ENCODE data around the gene TRIM2. TPM values are rescaled to one million over a fixed set of nuclear protein-coding genes. Genes with fewer than 3 reads are reported as not detected.

The TRIM2 gene
- total RNA-seq, 1 donor from 2014 or later, result 35.9 TPM

DNA sequence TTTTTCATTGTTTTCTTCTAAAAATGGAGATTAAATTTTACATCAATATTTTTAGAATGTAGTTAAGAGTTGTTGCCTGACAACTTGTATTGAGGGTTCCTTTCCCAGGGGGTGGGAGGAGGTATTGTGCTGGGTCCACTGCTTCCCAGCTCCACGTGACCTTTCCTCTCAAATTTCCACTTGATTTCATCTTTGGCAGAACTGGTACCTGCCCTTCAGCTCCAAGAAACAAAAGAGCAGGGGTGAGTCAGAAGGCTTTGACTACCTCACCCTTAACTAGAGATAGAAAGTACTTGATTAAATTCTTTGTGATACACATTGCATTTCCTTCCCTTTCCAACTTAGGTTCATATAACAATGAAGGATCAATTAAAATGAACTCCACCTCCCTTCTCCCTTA lies 19.7 kb downstream of the TRIM2 start:
- peak overlapping the region; percentile 68 for H3K4me3 ChIP-seq
- H3K27ac ChIP-seq, result peak overlapping the region; percentile 88
- H3K27me3 ChIP-seq, result no peaks in the 10 kb centered on the region
- DNase-seq (no peak), ATAC-seq (peak; percentile 42)
- no peaks in the 10 kb centered on the region for H3K36me3 ChIP-seq
- no peaks in the 10 kb centered on the region for H3K9me3 ChIP-seq
- H3K4me1 ChIP-seq, result peaks cover 22% of the 10 kb centered on the region
- TF ChIP-seq, protein P1, sequence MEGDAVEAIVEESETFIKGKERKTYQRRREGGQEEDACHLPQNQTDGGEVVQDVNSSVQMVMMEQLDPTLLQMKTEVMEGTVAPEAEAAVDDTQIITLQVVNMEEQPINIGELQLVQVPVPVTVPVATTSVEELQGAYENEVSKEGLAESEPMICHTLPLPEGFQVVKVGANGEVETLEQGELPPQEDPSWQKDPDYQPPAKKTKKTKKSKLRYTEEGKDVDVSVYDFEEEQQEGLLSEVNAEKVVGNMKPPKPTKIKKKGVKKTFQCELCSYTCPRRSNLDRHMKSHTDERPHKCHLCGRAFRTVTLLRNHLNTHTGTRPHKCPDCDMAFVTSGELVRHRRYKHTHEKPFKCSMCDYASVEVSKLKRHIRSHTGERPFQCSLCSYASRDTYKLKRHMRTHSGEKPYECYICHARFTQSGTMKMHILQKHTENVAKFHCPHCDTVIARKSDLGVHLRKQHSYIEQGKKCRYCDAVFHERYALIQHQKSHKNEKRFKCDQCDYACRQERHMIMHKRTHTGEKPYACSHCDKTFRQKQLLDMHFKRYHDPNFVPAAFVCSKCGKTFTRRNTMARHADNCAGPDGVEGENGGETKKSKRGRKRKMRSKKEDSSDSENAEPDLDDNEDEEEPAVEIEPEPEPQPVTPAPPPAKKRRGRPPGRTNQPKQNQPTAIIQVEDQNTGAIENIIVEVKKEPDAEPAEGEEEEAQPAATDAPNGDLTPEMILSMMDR (IDR thresholded peaks at IDR 0.05), result no peak
- intact Hi-C loops (cut with DNase I), result no loop called here

DNA sequence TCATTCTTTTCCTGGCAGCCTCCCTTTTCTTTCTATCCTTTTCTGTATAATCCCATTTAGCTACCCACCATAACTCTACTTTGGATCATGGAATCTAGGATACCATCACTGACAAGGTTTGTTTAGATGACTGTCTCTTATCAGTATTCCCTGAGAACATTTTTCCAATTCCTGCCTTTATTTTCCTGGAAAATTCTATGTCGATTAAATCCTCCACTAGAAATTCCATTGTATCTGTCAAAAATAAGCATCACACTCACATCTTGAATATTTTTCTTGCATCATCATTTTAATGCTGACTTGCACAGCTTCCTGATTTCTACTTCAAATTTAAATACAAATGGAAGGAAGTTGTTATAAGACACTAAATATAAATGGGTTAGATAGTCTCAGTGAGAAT lies 20.2 kb downstream of the TRIM2 start:
- Histone ChIP-seq H3K9me3 (no peaks in the 10 kb centered on the region), H3K27me3 (no peaks in the 10 kb centered on the region), H3K4me3 (peak overlapping the region; percentile 68), H3K27ac (no peak overlapping the region), H3K36me3 (no peaks in the 10 kb centered on the region), H3K4me1 (peaks cover 22% of the 10 kb centered on the region)
- intact Hi-C loops (cut with DNase I), result no loop called here
- DNase-seq (no peak), ATAC-seq (no peak)
- TF ChIP-seq, protein P1 (IDR thresholded peaks at IDR 0.05), result no peak

DNA sequence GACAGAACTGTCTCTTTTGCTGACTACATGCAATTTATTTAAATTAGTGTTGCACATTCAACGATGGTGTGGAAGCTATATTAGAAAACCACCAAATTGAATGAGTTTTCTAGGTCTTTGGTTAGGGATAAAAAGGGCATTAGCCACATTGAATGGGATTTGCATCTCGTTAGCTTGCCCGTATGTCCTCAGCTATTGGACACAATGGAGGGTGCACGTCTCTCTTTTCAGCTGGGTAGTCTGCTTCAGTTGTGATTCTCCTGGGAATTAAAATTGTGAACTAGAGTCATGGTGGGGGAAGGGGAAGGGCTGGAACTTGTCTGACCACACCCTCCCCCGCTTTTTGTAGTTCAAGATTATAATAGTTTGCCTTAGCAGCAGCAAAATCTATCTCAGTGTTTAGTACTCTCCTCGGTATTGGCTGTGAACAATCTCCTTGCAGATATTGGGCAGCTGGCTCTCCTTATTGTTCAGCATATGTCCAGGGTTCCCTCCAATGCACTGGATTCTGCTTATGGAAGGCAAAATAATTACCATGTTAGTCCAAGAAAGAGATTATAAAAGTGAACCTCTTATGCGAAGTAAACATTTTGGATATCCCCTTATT lies 23.3 kb downstream of the TRIM2 start:
- Histone ChIP-seq H3K36me3 (no peaks in the 10 kb centered on the region), H3K9me3 (no peaks in the 10 kb centered on the region), H3K4me3 (no peak overlapping the region), H3K27ac (no peak overlapping the region), H3K27me3 (no peaks in the 10 kb centered on the region), H3K4me1 (peaks cover 24% of the 10 kb centered on the region)
- intact Hi-C loops (cut with DNase I), result no loop called here
- DNase-seq (no peak), ATAC-seq (no peak)
- TF ChIP-seq, protein P1 (IDR thresholded peaks at IDR 0.05), result no peak

GRCh38 chr4:153228512-153229140 lies 24.4 kb downstream of the TRIM2 start:
- no peak overlapping the region for H3K27ac ChIP-seq

DNA sequence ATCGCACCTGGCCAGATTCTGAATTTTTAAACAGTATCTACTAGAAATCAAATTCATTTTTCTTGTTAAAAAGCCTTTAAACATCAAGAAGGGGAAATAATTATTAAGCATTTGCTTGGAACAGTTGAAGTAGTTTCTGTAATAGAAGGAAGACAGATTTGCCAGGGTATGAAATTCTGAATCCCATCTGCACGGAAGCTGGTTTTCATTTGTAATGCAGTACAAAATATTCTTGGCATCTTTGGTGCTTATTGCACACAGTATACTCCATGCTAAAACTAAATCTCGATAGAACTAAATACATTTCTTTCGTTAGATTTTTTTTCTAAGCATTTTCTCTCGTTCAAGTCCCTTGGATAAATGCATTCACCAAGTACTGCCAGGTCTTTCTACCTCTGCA lies 25.3 kb downstream of the TRIM2 start:
- no peaks in the 10 kb centered on the region for H3K27me3 ChIP-seq
- intact Hi-C loops (cut with DNase I), result no loop called here
- no peak for ATAC-seq
- H3K4me3 ChIP-seq, result no peak overlapping the region
- no peaks in the 10 kb centered on the region for H3K36me3 ChIP-seq
- peaks cover 35% of the 10 kb centered on the region for H3K4me1 ChIP-seq
- no peaks in the 10 kb centered on the region for H3K9me3 ChIP-seq
- TF ChIP-seq, protein P1 (IDR thresholded peaks at IDR 0.05), result no peak
- H3K27ac ChIP-seq, result no peak overlapping the region
- DNase-seq, result no peak

More at GRCh38 chr4:153228512-153229140, 24.4 kb downstream of the TRIM2 start:
- Histone ChIP-seq H3K27me3 (no peaks in the 10 kb centered on the region), H3K9me3 (no peaks in the 10 kb centered on the region), H3K36me3 (no peaks in the 10 kb centered on the region), H3K4me1 (peaks cover 28% of the 10 kb centered on the region), H3K4me3 (no peak overlapping the region)
- ATAC-seq, result no peak
- intact Hi-C loops (cut with DNase I), result no loop called here
- TF ChIP-seq, protein P1 (IDR thresholded peaks at IDR 0.05), result no peak
- DNase-seq, result no peak

All from upper lobe of right lung (tissue), 1 donor.